ENCODE measurements around the gene COX5A.
"Not testable (repeated sequence)": the region's sequence is repeated elsewhere in the genome, so short reads cannot be mapped to it uniquely, and the experiment has no call there.

The COX5A gene

DNA sequence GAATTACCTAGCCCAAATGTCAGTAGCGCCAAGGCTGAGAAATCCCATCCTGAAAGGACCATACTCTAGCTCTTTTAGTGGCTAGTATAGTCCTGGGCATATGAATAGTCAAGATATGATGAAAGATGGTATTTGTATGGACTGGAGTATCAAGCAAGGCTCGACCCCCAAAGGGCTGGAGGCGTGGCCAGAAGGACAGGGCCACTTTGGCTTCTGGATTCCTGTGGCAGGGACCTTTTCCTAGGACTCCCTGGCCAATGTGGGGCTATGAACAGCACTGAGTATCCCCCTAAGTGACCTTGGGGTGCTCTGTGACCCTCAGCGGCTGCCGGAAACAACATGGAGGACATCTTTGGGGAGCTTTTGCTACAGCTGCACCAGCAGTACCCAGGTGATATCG, 42.0 kb downstream of the COX5A start:
- DNase-seq = no peak

GRCh38 chr15:74894383-74894782, 43.5 kb downstream of the COX5A start:
- not testable (repeated sequence) for DNase-seq

DNA sequence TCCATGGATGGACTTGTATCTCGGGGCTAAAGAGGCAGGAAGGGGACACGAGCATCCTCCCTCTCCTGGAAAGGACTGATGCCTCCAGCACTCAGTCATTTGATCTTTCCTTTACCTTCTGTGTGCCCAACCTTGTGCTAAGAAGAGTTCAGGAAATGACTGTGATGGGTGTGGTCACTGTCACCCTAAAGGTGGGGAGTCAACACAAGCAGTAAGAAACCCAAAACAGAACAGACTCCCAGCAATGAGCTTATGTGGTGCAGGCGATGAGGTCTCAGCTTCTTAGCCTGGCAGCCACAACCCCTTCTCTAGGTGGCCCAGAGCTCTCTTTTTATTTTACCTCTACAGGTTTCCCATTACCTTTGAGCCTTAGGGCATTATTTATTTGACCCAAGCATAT, 44.2 kb downstream of the COX5A start:
- no peak for DNase-seq

GRCh38 chr15:74892931-74893330, 44.9 kb downstream of the COX5A start:
- no peak for DNase-seq

DNA sequence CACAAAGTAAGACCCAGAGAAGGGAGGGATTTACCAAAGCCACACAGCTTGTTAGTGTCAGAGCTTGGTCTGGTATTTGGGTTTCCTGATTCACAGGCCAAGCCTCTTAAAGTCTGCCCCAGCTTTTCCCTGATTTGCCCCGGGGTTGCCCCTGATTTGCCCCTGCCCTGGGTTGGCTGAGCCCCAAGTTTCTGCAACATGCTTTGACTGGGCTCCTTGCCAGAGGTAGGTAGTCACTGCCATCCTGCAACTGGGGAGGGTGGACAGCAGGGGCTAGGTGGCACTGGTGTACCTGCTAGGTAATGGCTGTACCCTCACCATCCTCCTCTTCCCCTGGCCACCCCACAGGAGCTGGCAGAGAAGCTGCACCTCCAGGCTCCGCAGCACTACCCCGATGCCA, 45.6 kb downstream of the COX5A start:
- DNase-seq = no peak

GRCh38 chr15:74891469-74891868, 46.4 kb downstream of the COX5A start:
- DNase-seq = no peak

- DNase-seq = no peak
These were observed 47.3 kb downstream of the COX5A start for GRCh38 chr15:74890665-74890960.

- peak; percentile 42 for DNase-seq
These were observed 47.8 kb downstream of the COX5A start, which contains the start of gene MPI for GRCh38 chr15:74889883-74890664. TSS of gene MPI (plus strand) at chr15:74890042. CDS start at chr15:74890074, 32 bp downstream.

DNA sequence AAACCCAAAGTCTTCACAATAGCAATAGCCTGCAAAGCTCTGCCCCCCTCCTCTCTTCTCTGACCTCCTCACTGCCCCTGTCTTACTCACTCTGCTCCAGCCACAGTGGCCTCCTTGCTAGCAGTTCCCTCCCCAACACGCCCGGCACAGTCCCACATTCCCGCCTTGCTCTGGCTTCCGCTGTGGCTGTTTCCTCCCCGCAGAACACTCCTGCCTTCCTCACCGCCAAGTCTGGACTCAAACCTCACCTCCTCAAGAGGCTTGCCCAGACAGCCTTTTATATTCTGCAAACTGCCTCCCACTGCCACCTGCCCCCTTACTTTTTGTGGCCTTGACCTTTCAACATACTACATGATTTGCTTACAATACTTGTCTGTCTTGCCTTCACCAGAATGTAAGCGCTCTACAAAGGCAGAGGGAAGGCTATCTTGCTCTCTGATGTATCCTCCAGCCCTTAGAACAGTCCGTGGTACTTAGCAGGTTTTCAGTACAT, 48.4 kb downstream of the COX5A start:
- no peak for DNase-seq

GRCh38 chr15:74888716-74889115, 49.2 kb downstream of the COX5A start:
- no peak for DNase-seq

GRCh38 chr15:74887537-74888193, 50.2 kb downstream of the COX5A start:
- DNase-seq = not testable (repeated sequence)

GRCh38 chr15:74885461-74885860, 52.4 kb downstream of the COX5A start:
- no peak for DNase-seq

GRCh38 chr15:74884428-74885223, 53.2 kb downstream of the COX5A start:
- no peak for DNase-seq

DNA sequence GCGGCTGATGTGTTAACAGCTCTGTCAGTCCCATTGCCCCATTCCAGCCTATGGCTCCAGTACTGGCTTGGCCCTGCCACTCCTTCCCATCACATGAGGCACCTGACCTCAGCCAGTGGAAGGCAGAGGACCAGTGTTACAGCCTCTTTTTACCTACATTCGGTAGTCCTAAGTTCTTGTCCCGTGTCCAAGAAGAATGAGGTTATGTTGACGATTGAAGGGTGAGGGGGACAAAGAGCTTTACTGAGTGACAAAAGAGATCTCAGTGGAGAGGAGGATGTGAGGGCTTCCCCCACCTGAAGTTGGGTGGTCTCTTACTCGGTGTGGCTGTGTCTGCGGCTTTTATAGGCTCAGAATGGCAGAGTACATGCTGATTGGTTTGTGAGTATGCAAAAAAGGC, 55.3 kb downstream of the COX5A start:
- DNase-seq = no peak

- no peak for DNase-seq
These were observed 59.6 kb downstream of the COX5A start for GRCh38 chr15:74878273-74878672.

GRCh38 chr15:74873756-74874424, 64.0 kb downstream of the COX5A start:
- no peak for DNase-seq

- peak; percentile 35 for DNase-seq
These were observed 64.7 kb downstream of the COX5A start, which contains the start of gene SCAMP2 for GRCh38 chr15:74873036-74873755. TSS of gene SCAMP2 (minus strand) at chr15:74873365. CDS start at chr15:74873255, 110 bp downstream.

GRCh38 chr15:74872702-74873035, 65.2 kb downstream of the COX5A start:
- DNase-seq = no peak

GRCh38 chr15:74870436-74871215, 67.2 kb downstream of the COX5A start:
- no peak for DNase-seq

Measured in NCI-H2107 (cell line).